Measurements from ENCODE around the gene ANTKMT. TPM values are rescaled to one million over a fixed set of nuclear protein-coding genes. Genes with fewer than 3 reads are reported as not detected.

The ANTKMT gene
- total RNA-seq, 1 experiment from 2014 or later = 49.6 TPM

DNA sequence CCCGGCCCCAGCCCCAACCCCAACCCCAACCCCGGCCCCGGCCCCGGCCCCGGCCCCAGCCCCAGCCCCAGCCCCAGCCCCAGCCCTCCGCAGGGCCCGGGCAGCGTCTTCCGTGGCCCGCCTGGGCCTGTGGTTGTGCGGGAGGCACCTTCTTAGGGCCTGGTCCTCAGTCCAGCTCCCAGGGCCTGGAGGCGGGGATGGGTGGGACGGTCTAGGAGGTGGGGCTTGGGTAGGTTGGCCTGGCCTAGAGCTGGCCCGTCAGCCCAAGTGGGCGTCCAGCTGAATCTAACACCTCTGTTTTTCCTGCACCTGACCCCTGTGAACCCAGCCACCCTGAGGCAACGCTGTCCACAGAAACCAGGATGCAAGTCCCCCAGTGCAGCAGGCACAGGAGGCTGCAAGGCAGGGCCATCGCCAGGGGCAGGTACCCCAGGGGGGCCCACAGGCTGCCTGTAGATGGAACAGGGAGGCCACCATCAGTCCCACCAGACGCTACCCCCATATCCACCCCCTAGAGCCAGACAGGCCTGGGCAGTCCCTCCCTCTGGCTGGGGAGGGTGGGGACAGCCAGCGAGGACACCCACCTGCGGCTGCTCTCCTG, 48.3 kb downstream of the ANTKMT start:
- BruUV-seq (replicated peaks) = no TSS peak
- Mint-ChIP-seq H3K36me3 (ENCODE audit: insufficient read depth, unreplicated experiment) (peaks cover 4% of the 10 kb centered on the region), H3K27me3 (ENCODE audit: unreplicated experiment) (peaks cover 19% of the 10 kb centered on the region), H3K9me3 (ENCODE audit: low read depth, unreplicated experiment) (no peaks in the 10 kb centered on the region), H3K4me3 (ENCODE audit: low read depth, unreplicated experiment) (no peak overlapping the region), H3K27ac (ENCODE audit: unreplicated experiment) (no peak overlapping the region), H3K4me1 (ENCODE audit: low read depth, unreplicated experiment) (no peaks in the 10 kb centered on the region)
- DNase-seq = no peak
- intact Hi-C loops (cut with micrococcal nuclease; ENCODE audit: unreplicated experiment) = no loop called here
- TF ChIP-seq, protein P1, sequence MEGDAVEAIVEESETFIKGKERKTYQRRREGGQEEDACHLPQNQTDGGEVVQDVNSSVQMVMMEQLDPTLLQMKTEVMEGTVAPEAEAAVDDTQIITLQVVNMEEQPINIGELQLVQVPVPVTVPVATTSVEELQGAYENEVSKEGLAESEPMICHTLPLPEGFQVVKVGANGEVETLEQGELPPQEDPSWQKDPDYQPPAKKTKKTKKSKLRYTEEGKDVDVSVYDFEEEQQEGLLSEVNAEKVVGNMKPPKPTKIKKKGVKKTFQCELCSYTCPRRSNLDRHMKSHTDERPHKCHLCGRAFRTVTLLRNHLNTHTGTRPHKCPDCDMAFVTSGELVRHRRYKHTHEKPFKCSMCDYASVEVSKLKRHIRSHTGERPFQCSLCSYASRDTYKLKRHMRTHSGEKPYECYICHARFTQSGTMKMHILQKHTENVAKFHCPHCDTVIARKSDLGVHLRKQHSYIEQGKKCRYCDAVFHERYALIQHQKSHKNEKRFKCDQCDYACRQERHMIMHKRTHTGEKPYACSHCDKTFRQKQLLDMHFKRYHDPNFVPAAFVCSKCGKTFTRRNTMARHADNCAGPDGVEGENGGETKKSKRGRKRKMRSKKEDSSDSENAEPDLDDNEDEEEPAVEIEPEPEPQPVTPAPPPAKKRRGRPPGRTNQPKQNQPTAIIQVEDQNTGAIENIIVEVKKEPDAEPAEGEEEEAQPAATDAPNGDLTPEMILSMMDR (IDR thresholded peaks at IDR 0.05; ENCODE audit: unreplicated experiment) = no peak
- CTCF ChIA-PET = no interaction called here

DNA sequence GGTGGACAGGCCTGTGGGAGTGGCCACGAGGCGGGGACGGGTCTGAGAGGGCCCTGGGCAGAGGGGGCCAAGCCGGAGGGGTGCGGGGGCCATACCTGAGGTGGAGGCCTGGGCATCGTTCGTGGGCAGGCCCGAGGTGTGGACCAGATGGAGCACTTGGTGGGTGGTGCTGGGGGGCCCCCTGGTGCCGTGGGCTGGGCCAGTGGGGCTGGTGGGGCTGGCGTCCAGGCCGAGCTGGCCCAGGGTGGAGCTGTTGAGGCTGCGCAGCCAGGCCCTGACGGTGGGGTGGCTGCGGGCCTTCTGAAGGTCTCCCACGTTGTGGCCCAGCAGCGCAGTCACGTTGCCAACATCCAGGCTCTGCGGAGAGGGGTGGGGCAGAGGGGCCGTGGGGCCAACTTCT, 49.0 kb downstream of the ANTKMT start:
- TF ChIP-seq, protein P1 (IDR thresholded peaks at IDR 0.05; ENCODE audit: unreplicated experiment) = no peak
- peaks cover 4% of the 10 kb centered on the region for H3K36me3 Mint-ChIP-seq (ENCODE audit: insufficient read depth, unreplicated experiment)
- intact Hi-C loops (cut with micrococcal nuclease; ENCODE audit: unreplicated experiment) = no loop called here
- DNase-seq = no peak
- no peak overlapping the region for H3K4me3 Mint-ChIP-seq (ENCODE audit: low read depth, unreplicated experiment)
- BruUV-seq (replicated peaks) = no TSS peak
- H3K4me1 Mint-ChIP-seq (ENCODE audit: low read depth, unreplicated experiment) = no peaks in the 10 kb centered on the region
- H3K27ac Mint-ChIP-seq (ENCODE audit: unreplicated experiment) = no peak overlapping the region
- no peaks in the 10 kb centered on the region for H3K9me3 Mint-ChIP-seq (ENCODE audit: low read depth, unreplicated experiment)
- CTCF ChIA-PET = no interaction called here
- peaks cover 21% of the 10 kb centered on the region for H3K27me3 Mint-ChIP-seq (ENCODE audit: unreplicated experiment)

DNA sequence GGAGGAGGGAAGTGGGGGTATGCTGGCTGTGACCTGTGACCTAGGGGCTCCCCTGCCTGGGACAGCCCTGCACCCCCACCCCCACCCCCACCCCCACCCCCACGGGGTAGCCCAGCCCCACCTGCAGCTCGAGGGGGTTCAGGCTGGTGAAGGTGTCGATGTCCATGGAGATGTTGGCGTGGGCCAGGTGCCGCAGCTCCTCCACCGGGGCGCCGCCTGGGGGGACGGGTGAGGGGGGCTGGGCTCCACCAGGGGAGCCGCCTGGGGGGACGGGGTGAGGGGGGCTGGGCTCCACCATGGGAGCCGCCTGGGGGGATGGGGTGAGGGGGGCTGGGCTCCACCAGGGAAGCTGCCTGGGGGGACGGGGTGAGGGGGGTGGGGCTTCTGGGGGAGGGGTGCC, 49.5 kb downstream of the ANTKMT start:
- peaks cover 4% of the 10 kb centered on the region for H3K36me3 Mint-ChIP-seq (ENCODE audit: insufficient read depth, unreplicated experiment)
- H3K27me3 Mint-ChIP-seq (ENCODE audit: unreplicated experiment) = peaks cover 23% of the 10 kb centered on the region

More for the DNA sequence above, 49.5 kb downstream of the ANTKMT start:
- H3K4me1 Mint-ChIP-seq (ENCODE audit: low read depth, unreplicated experiment) = no peaks in the 10 kb centered on the region
- H3K9me3 Mint-ChIP-seq (ENCODE audit: low read depth, unreplicated experiment) = no peaks in the 10 kb centered on the region
- no TSS peak for BruUV-seq (replicated peaks)
- intact Hi-C loops (cut with micrococcal nuclease; ENCODE audit: unreplicated experiment) = no loop called here
- DNase-seq = no peak
- TF ChIP-seq, protein P1 (IDR thresholded peaks at IDR 0.05; ENCODE audit: unreplicated experiment) = no peak
- CTCF ChIA-PET = no interaction called here
- no peak overlapping the region for H3K27ac Mint-ChIP-seq (ENCODE audit: unreplicated experiment)
- no peak overlapping the region for H3K4me3 Mint-ChIP-seq (ENCODE audit: low read depth, unreplicated experiment)

Small RNA genes lying within 50 kb of the gene (microRNA-seq; reads per million reads assigned to microRNA genes)
- not detected for gene MIR662

Other genes with a start within 250 kb of the ANTKMT start
- 108 and 120 TPM in 2 replicates for gene CAPN15, start 193.4 kb upstream of the ANTKMT start, total RNA-seq (2022)
- gene PRR35, start 160.8 kb upstream of the ANTKMT start, total RNA-seq (2022) = not detected in 2 replicates
- gene NHLRC4, start 154.1 kb upstream of the ANTKMT start, total RNA-seq (2022) = not detected in 2 replicates
- 101 and 106 TPM in 2 replicates for gene PIGQ, start 151.2 kb upstream of the ANTKMT start, total RNA-seq (2022)
- gene RAB40C, start 131.1 kb upstream of the ANTKMT start, total RNA-seq (2022) = 35.6 and 36.5 TPM in 2 replicates
- 0.66 and 0.90 TPM in 2 replicates for gene WFIKKN1, start 90.2 kb upstream of the ANTKMT start, total RNA-seq (2022)
- gene METTL26, start 84.8 kb upstream of the ANTKMT start, total RNA-seq (2022) = 117 and 121 TPM in 2 replicates
- gene MCRIP2, start 79.3 kb upstream of the ANTKMT start, total RNA-seq (2022) = 56.3 and 60.7 TPM in 2 replicates
- gene WDR90, start 71.8 kb upstream of the ANTKMT start, total RNA-seq (2022) = 142 and 162 TPM in 2 replicates
- gene RHOT2, start 53.0 kb upstream of the ANTKMT start, total RNA-seq (2022) = 154 and 163 TPM in 2 replicates
- 2.4 and 2.6 TPM in 2 replicates for gene RHBDL1, start 45.5 kb upstream of the ANTKMT start, total RNA-seq (2022)
- 102 and 114 TPM in 2 replicates for gene STUB1, start 40.7 kb upstream of the ANTKMT start, total RNA-seq (2022)
- gene JMJD8, start 36.8 kb upstream of the ANTKMT start, total RNA-seq (2022) = 88.3 and 90.5 TPM in 2 replicates
- gene WDR24, start 30.7 kb upstream of the ANTKMT start, total RNA-seq (2022) = 18.6 and 22.5 TPM in 2 replicates
- gene FBXL16, start 15.3 kb upstream of the ANTKMT start, total RNA-seq (2022) = 1.3 and 4.6 TPM in 2 replicates
- gene METRN, start 6.0 kb upstream of the ANTKMT start, total RNA-seq (2022) = 51.7 and 61.5 TPM in 2 replicates
- 10.0 and 12.5 TPM in 2 replicates for gene CCDC78, start 5.3 kb downstream of the ANTKMT start, total RNA-seq (2022)
- gene HAGHL, start 6.0 kb downstream of the ANTKMT start, total RNA-seq (2022) = 11.7 and 12.8 TPM in 2 replicates
- 51.9 and 58.4 TPM in 2 replicates for gene CIAO3, start 19.9 kb downstream of the ANTKMT start, total RNA-seq (2022)
- gene MSLN, start 39.6 kb downstream of the ANTKMT start, total RNA-seq (2022) = 3.4 and 8.9 TPM in 2 replicates
- gene RPUSD1, start 67.2 kb downstream of the ANTKMT start, total RNA-seq (2022) = 47.5 and 51.1 TPM in 2 replicates
- gene CHTF18, start 67.5 kb downstream of the ANTKMT start, total RNA-seq (2022) = 154 and 173 TPM in 2 replicates
- not detected in 2 replicates for gene GNG13, start 79.6 kb downstream of the ANTKMT start, total RNA-seq (2022)
- 31.9 and 34.6 TPM in 2 replicates for gene LMF1, start 249.8 kb downstream of the ANTKMT start, total RNA-seq (2022)

All from Calu3 (cell line).